Uterus (tissue), 4 donors: ENCODE results near the gene LCN1. TPM values are rescaled to one million over a fixed set of nuclear protein-coding genes. Genes with fewer than 3 reads are reported as not detected.

Experiments used
- DNase-seq, 2 donors: peaks; one replicate each; pipeline ENCODE4 v3.0.0-alpha.2; 2019 to 2020
- H3K27ac ChIP-seq, 2 donors: fragments of 200-600 bp; sonication (generic); 1 replicate in 1 of 2; 2 replicates in 1 of 2; pipeline ENCODE4 v1.5.1; 2016 to 2018
- H3K27me3 ChIP-seq, 2 donors: fragments of 200-600 bp; sonication (generic); one replicate each; pipeline ENCODE4 v1.5.1; 2018 to 2019; ENCODE audit warnings: control low read depth in 1 of 2
- H3K36me3 ChIP-seq, 2 donors: fragments of 200-600 bp; sonication (generic); one replicate each; pipeline ENCODE4 v1.5.1; 2019; ENCODE audit warnings: control low read depth in 1 of 2
- H3K4me1 ChIP-seq, 2 donors: fragments of 200-600 bp; sonication (generic); one replicate each; pipeline ENCODE4 v1.5.1; 2018 to 2019; ENCODE audit warnings: control low read depth in 1 of 2
- H3K4me3 ChIP-seq, 2 donors: fragments of 200-600 bp; sonication (generic); 1 replicate in 1 of 2; 2 replicates in 1 of 2; pipeline ENCODE4 v1.5.1; 2018 to 2019; ENCODE audit warnings: mild to moderate bottlenecking in 1 of 2
- H3K9me3 ChIP-seq, 2 donors: fragments of 200-600 bp; sonication (generic); one replicate each; pipeline ENCODE4 v1.5.1; 2019; ENCODE audit warnings: control low read depth in 1 of 2
- POLR2A ChIP-seq, 2 donors: fragments of 450-650 bp; IDR thresholded peaks; one replicate each; pipeline ENCODE4 v1.6.1; 2016; ENCODE audit warnings: antibody characterized with exemption in 2 of 2, mild to moderate bottlenecking in 1 of 2, moderate library complexity in 1 of 2
- intact Hi-C: fragments of 100-400 bp; cut with DNase I; formaldehyde crosslinking; loops from one replicate; pipeline ENCODE4 v1.15.1; 2023; ENCODE audit warnings: low total_unique reads
- total RNA-seq, 4 donors: library from RNA; depleted of rRNA in 3 of 4; stranded (reverse); fragments of >200 nt in 3 of 4; gene quantifications; one replicate each; pipeline versions ENCODE4 v1.1.0 to v1.2.4, GENCODE V29; 2014 to 2023
- TF ChIP-seq, protein P1 (sequence below), 4 experiments: fragments of 200-600 bp in 2 of 4; fragments of 450-650 bp in 2 of 4; sonication (generic) in 2 of 4; IDR thresholded peaks; one replicate each; pipeline ENCODE4 v1.5.1; 2016 to 2019; ENCODE audit warnings: antibody characterized with exemption in 4 of 4, mild to moderate bottlenecking in 2 of 4, moderate library complexity in 1 of 4
- donor health status: DM: yes; HTN: yes; CAD: no.

Gene LCN1
- total RNA-seq, result 1 to 10 TPM in 1 of 4 donors, not detected in 3; 2.2 TPM

DNA sequence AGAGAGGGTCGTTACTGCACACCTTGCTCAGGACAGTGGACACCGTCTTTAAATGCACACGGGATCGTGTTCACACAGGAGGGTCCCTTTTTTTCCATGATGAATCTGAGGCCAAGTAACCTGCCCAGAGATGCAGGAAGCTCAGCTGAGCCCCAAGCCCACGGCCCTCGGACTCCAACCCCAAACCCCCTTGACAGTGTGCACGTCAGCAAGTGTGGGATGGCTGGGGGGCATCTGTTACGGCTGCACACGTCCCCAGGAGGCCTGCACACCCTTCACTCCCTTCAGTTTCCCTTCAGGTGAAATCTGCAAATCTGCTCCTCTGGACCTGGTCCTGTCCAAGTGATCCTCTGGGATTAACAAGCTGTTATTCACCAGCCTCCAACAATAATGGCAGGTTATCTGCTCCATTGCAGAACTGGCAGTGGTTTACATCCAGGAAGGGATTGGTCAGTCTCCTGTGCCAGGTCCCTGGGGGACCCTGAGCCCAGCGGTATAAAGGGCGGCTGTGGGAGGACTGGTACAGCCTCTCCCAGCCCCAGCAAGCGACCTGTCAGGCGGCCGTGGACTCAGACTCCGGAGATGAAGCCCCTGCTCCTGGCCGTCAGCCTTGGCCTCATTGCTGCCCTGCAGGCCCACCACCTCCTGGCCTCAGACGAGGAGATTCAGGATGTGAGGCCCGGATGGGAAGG lies at the start of gene LCN1:
Gene LCN1, plus strand, starts transcription at position 525 of the 692 bp plus-strand sequence. Its CDS starts 58 bp downstream, at position 583.
- TF ChIP-seq, protein P1, sequence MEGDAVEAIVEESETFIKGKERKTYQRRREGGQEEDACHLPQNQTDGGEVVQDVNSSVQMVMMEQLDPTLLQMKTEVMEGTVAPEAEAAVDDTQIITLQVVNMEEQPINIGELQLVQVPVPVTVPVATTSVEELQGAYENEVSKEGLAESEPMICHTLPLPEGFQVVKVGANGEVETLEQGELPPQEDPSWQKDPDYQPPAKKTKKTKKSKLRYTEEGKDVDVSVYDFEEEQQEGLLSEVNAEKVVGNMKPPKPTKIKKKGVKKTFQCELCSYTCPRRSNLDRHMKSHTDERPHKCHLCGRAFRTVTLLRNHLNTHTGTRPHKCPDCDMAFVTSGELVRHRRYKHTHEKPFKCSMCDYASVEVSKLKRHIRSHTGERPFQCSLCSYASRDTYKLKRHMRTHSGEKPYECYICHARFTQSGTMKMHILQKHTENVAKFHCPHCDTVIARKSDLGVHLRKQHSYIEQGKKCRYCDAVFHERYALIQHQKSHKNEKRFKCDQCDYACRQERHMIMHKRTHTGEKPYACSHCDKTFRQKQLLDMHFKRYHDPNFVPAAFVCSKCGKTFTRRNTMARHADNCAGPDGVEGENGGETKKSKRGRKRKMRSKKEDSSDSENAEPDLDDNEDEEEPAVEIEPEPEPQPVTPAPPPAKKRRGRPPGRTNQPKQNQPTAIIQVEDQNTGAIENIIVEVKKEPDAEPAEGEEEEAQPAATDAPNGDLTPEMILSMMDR (IDR thresholded peaks at IDR 0.05), result no peak
- TF ChIP-seq POLR2A (IDR thresholded peaks at IDR 0.05), result no peak
- no peaks in the 10 kb centered on the region for H3K36me3 ChIP-seq
- no peak within 1 kb of the TSS for H3K4me3 ChIP-seq
- no peak for DNase-seq
- H3K4me1 ChIP-seq, result no peaks in the 10 kb centered on the region
- H3K9me3 ChIP-seq, result no peaks in the 10 kb centered on the region
- H3K27ac ChIP-seq, result no peak within 1 kb of the TSS
- intact Hi-C loops, result no loop called here
- no peaks in the 10 kb centered on the region for H3K27me3 ChIP-seq

DNA sequence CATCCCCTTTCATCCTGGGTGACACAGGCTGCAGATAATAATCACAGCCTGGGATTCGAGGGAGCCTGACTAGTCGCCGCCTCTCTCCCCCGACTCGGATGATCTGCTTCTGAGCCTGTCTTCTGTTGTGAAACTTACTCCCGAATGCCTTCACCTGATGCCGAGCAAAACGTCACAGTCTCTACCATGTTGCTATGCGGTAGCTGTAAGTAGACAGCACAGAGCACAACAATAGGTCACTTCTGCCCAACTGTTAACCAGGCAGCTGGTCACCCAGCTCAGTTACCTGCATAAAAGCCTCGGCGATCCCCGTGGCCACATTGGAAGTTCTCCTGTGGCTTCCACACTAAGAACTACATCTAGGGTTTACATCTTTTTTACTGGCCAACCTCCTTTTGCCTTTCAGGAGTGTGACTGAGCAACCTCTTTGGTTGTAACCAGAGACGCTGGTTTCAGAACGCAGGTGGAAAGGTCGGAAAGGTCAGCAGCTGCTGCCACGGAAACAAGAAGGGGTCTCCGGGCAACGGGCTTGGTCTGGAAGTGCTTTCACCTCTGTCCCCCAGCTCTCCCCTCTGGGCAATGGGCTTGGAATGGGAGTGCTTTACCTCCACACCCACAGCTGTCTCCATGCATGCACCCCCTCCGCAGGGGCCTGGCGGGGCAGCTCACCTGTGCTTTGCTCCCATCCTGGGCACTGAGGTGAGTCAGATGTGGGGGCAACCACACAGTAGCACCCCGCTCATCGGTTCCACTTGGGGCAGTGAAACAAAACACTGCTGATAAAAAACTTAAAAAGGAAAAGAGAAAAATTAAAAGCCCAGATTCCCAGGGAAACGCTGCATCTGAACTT lies 49.2 kb upstream of the LCN1 start:
- Histone ChIP-seq H3K27me3 (no peaks in the 10 kb centered on the region), H3K4me3 (no peak overlapping the region), H3K9me3 (no peaks in the 10 kb centered on the region), H3K36me3 (no peaks in the 10 kb centered on the region), H3K27ac (no peak overlapping the region), H3K4me1 (no peaks in the 10 kb centered on the region)
- intact Hi-C loops, result no loop called here
- no peak for DNase-seq
- TF ChIP-seq, protein P1 (IDR thresholded peaks at IDR 0.05), result no peak
- TF ChIP-seq POLR2A (IDR thresholded peaks at IDR 0.05), result no peak

DNA sequence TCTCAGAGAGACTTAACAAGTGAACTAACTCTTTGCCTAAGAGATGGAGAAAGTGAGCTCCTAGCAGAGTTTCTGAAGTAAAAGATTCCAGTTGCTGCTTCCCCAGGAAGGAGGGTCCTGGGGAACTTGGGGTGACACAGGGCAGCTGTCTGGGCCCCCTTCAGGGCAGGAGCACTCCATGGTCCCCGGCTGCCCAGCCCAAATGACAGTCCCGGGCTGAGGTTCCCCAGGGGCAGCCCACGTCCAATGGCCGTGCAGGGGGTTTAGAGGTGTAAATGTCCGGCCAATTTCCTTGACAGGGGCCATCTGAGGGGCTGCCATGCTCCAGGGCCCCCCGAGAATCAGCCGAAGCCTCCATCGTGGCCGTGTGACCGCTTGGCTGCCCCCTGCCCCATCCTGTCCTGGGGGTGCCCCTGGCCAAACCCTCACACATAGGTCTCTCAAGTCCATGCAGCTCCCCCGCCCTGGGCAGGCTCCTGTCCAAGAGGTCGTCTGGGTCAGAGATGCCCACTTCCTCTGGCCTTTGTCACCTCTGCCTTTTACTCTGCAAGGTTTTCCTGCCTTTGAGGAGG lies 47.2 kb upstream of the LCN1 start:
- Histone ChIP-seq H3K9me3 (no peaks in the 10 kb centered on the region), H3K27ac (no peak overlapping the region), H3K36me3 (no peaks in the 10 kb centered on the region), H3K27me3 (no peaks in the 10 kb centered on the region), H3K4me3 (no peak overlapping the region), H3K4me1 (no peaks in the 10 kb centered on the region)
- no peak for TF ChIP-seq POLR2A (IDR thresholded peaks at IDR 0.05)
- TF ChIP-seq, protein P1 (IDR thresholded peaks at IDR 0.05), result no peak
- DNase-seq, result no peak
- intact Hi-C loops, result no loop called here

DNA sequence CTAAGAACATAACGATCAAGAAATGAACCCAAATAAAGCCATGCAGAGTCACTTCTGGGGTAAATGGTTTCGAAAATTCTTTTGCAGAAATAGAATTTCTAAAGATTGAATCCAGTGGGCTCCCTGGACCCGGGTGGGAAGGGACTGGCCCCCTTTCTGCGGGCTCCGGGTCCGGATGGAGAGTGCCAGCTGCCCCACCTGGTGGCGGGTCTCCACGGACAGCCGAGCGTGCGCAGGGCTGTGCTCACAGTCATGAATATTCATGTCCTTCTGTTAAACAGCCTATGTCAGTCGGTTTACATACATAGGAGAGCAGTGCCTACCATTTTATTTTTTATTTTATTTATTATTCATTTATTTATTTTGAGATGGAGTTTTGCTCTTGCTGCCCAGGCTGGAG lies 46.3 kb upstream of the LCN1 start:
- no peaks in the 10 kb centered on the region for H3K27me3 ChIP-seq
- no peak overlapping the region for H3K27ac ChIP-seq
- DNase-seq, result no peak
- no peaks in the 10 kb centered on the region for H3K9me3 ChIP-seq
- H3K36me3 ChIP-seq, result no peaks in the 10 kb centered on the region
- H3K4me1 ChIP-seq, result no peaks in the 10 kb centered on the region
- intact Hi-C loops, result no loop called here
- no peak overlapping the region for H3K4me3 ChIP-seq
- TF ChIP-seq, protein P1 (IDR thresholded peaks at IDR 0.05), result no peak
- TF ChIP-seq POLR2A (IDR thresholded peaks at IDR 0.05), result no peak
